GM12801 (cell line): ENCODE results near the gene PLEKHA1.

Source experiments
- CTCF ChIP-seq: IDR thresholded peaks from one replicate; pipeline ENCODE4 v1.5.1; 2011; ENCODE audit warnings: control low read depth; ENCODE audit not compliant: insufficient read length; ENCODE audit errors: extremely low read depth

PLEKHA1 gene

GRCh38 chr10:122476333-122476695, 101.8 kb downstream of the PLEKHA1 start:
- TF ChIP-seq CTCF, result no peak

- no peak for TF ChIP-seq CTCF
These were observed 102.9 kb downstream of the PLEKHA1 start for GRCh38 chr10:122477436-122477835.

- TF ChIP-seq CTCF, result no peak
These were observed 104.5 kb downstream of the PLEKHA1 start for GRCh38 chr10:122478971-122479370.

- TF ChIP-seq CTCF, result no peak
These were observed 105.8 kb downstream of the PLEKHA1 start for GRCh38 chr10:122480146-122480833.

GRCh38 chr10:122481296-122482056, 107.0 kb downstream of the PLEKHA1 start:
- TF ChIP-seq CTCF, result no peak
